ENCODE data around the gene BCL10.

- TF ChIP-seq, protein P1, sequence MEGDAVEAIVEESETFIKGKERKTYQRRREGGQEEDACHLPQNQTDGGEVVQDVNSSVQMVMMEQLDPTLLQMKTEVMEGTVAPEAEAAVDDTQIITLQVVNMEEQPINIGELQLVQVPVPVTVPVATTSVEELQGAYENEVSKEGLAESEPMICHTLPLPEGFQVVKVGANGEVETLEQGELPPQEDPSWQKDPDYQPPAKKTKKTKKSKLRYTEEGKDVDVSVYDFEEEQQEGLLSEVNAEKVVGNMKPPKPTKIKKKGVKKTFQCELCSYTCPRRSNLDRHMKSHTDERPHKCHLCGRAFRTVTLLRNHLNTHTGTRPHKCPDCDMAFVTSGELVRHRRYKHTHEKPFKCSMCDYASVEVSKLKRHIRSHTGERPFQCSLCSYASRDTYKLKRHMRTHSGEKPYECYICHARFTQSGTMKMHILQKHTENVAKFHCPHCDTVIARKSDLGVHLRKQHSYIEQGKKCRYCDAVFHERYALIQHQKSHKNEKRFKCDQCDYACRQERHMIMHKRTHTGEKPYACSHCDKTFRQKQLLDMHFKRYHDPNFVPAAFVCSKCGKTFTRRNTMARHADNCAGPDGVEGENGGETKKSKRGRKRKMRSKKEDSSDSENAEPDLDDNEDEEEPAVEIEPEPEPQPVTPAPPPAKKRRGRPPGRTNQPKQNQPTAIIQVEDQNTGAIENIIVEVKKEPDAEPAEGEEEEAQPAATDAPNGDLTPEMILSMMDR (IDR thresholded peaks at IDR 0.05): no peak
- no peak for TF ChIP-seq POLR2A (IDR thresholded peaks at IDR 0.05)
Measured at GRCh38 chr1:85220756-85221201, 55.7 kb downstream of the BCL10 start.

All from lower leg skin (tissue), 3 donors.